IgD-negative memory B cell (primary cell): ENCODE data around the gene BOLL. TPM values are rescaled to one million over a fixed set of nuclear protein-coding genes. Genes with fewer than 3 reads are reported as not detected.
"Not testable (repeated sequence)": the region's sequence is repeated elsewhere in the genome, so short reads cannot be mapped to it uniquely, and the experiment has no call there.

Experiments used
- H3K27ac Mint-ChIP-seq, 3 donors: one replicate each; pipeline ENCODE4 v1.8.0; 2020 to 2022; ENCODE audit warnings: mild to moderate bottlenecking in 3 of 3, mixed read lengths in 3 of 3, moderate library complexity in 1 of 3
- H3K27me3 Mint-ChIP-seq: one replicate; pipeline ENCODE4 v1.8.0; 2021; ENCODE audit warnings: mixed read lengths
- H3K36me3 Mint-ChIP-seq: one replicate; pipeline ENCODE4 v1.8.0; 2020; ENCODE audit warnings: mild to moderate bottlenecking, mixed read lengths
- H3K4me1 Mint-ChIP-seq, 3 donors: one replicate each; pipeline ENCODE4 v1.8.0; 2020 to 2022; ENCODE audit warnings: mixed read lengths in 3 of 3, mild to moderate bottlenecking in 1 of 3
- H3K4me3 Mint-ChIP-seq, 4 donors: one replicate each; pipeline ENCODE4 v1.8.0; 2020 to 2022; ENCODE audit warnings: mild to moderate bottlenecking in 4 of 4, mixed read lengths in 4 of 4, moderate library complexity in 3 of 4
- H3K9me3 Mint-ChIP-seq, 3 donors: one replicate each; pipeline ENCODE4 v1.8.0; 2020 to 2021; ENCODE audit warnings: mixed read lengths in 3 of 3, mild to moderate bottlenecking in 1 of 3
- polyA plus RNA-seq: library from polyadenylated mRNA; unstranded; fragments of 300-500 nt; fragmentation: Illumina TruSeq; gene quantifications from one replicate; pipeline ENCODE4 v1.2.3, GENCODE V29; 2021

BOLL gene
- polyA plus RNA-seq, 1 donor from 2014 or later: not detected

GRCh38 chr2:197759625-197760292 lies 25.4 kb downstream of the BOLL start:
- H3K27ac Mint-ChIP-seq: no peak overlapping the region
- peaks cover 3% of the 10 kb centered on the region for H3K27me3 Mint-ChIP-seq
- H3K4me1 Mint-ChIP-seq: no peaks in the 10 kb centered on the region
- H3K9me3 Mint-ChIP-seq: peaks cover 7 to 16% (median 11%) of the 10 kb centered on the region in 3 donors
- H3K4me3 Mint-ChIP-seq: no peak overlapping the region
- peaks cover 1% of the 10 kb centered on the region for H3K36me3 Mint-ChIP-seq

DNA sequence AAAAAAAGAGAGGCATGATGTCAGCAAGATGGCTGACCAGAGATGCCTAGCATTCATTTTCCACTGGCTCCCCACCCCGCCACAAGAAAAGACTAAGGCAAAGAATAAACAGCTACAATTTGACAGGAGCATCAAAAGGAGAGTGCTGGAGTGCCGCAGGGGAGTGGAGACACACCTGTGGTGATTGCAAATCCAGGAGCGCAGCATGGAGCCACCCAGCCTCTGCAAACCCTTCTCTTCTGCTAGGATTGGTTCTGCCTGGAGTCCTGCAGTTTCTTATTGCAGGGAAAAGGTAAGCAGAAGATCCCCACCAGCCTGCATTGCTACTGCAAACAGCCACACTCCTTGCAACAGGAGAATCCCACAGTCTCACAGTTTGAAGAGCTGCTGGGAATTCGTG lies 26.1 kb downstream of the BOLL start:
- Mint-ChIP-seq H3K9me3 (peaks cover 9 to 16% (median 11%) of the 10 kb centered on the region in 3 donors), H3K4me3 (no peak overlapping the region), H3K4me1 (no peaks in the 10 kb centered on the region), H3K36me3 (peaks cover 1% of the 10 kb centered on the region), H3K27ac (no peak overlapping the region), H3K27me3 (peaks cover 5% of the 10 kb centered on the region)

DNA sequence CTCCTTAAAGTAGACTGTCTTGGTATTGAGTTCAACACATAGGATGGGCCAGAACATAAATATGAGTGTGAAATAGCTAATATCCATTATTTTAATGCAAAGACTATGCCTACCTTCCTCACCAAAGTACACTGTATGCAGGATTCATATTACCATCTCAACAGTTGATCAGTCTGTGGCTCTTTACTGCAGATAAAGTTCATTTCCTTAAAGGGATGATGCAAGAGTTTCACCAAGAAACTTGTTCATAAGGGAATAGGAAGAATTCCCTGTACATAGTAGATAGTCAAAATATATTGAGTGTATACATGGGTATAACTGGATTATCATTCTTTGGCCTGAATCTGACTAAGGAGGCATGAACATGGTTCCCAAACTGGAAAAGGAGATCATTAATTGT lies 44.9 kb downstream of the BOLL start:
- Mint-ChIP-seq H3K27me3 (peaks cover 4% of the 10 kb centered on the region), H3K27ac (peak overlapping the region in 1 of 3 donors; percentile 25), H3K9me3 (peaks cover 0 to 1% (median 0%) of the 10 kb centered on the region in 3 donors)

DNA sequence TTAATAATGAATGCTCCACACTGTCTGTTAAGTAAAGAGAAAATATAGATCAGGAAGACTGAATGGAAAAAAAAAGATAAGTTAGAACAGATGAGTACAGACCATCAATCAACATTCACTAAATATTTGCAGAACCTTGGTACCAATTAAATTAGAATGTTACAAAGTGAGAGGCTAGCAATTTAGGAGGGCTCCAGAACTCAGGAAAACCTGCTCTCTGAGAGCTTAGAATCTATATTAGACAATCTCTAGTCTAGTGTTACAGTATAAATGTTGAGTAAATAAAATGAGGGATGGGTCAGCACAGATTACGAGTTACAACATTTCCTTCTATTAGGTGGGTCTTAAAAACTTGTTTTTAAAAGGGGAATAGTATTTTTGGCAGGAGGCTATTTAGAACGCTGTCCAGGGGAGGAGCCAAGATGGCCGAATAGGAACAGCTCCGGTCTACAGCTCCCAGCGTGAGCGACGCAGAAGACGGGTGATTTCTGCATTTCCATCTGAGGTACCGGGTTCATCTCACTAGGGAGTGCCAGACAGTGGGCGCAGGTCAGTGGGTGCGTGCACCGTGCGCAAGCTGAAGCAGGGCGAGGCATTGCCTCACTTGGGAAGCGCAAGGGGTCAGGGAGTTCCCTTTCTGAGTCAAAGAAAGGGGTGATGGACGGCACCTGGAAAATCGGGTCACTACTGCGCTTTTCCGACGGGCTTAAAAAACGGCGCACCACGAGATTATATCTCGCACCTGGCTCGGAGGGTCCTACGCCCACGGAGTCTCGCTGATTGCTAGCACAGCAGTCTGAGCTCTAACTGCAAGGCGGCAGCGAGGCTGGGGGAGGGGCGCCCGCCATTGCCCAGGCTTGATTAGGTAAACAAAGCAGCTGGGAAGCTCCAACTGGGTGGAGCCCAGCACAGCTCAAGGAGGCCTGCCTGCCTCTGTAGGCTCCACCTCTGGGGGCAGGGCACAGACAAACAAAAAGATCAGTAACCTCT lies 56.3 kb downstream of the BOLL start:
- not testable (repeated sequence) for H3K9me3 Mint-ChIP-seq, H3K27ac Mint-ChIP-seq, H3K36me3 Mint-ChIP-seq, H3K4me1 Mint-ChIP-seq, H3K27me3 Mint-ChIP-seq, H3K4me3 Mint-ChIP-seq

More for the DNA sequence above, 44.9 kb downstream of the BOLL start:
- no peaks in the 10 kb centered on the region for H3K4me1 Mint-ChIP-seq
- H3K36me3 Mint-ChIP-seq: no peaks in the 10 kb centered on the region
- H3K4me3 Mint-ChIP-seq: no peak overlapping the region

DNA sequence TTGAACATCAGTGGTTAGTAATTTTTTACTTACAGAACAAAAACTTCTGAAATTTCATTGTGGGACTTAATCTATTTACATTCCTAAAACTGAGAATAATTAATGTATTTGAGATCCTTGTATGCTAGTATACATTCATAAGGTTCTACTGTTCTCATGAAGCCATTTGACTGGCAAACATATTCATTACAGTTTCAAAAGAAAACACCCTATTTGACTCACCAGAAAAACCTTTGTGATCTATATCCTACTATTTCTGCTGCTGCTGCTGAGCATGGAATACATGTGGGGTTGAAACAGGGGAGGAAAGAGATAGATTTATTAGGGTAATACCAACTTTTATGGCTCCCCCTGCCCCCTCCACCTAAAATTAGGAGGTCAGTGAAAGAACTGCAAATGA lies 58.1 kb downstream of the BOLL start:
- Mint-ChIP-seq H3K9me3 (peaks cover 0 to 7% (median 6%) of the 10 kb centered on the region in 3 donors), H3K27ac (no peak overlapping the region), H3K27me3 (no peaks in the 10 kb centered on the region), H3K36me3 (peaks cover 2% of the 10 kb centered on the region), H3K4me1 (peaks cover 0 to 1% (median 0%) of the 10 kb centered on the region in 3 donors), H3K4me3 (no peak overlapping the region)

- H3K9me3 Mint-ChIP-seq: no peaks in the 10 kb centered on the region
- no peak overlapping the region for H3K4me3 Mint-ChIP-seq
- H3K27me3 Mint-ChIP-seq: no peaks in the 10 kb centered on the region
- peaks cover 0 to 3% (median 3%) of the 10 kb centered on the region in 3 donors for H3K4me1 Mint-ChIP-seq
- no peak overlapping the region for H3K27ac Mint-ChIP-seq
- H3K36me3 Mint-ChIP-seq: peaks cover 10% of the 10 kb centered on the region
Measured at GRCh38 chr2:197717863-197718262, 67.3 kb downstream of the BOLL start.

GRCh38 chr2:197713271-197713670 lies 71.8 kb downstream of the BOLL start:
- Mint-ChIP-seq H3K27ac (no peak overlapping the region), H3K4me3 (no peak overlapping the region), H3K4me1 (peaks cover 9 to 25% (median 25%) of the 10 kb centered on the region in 3 donors), H3K9me3 (no peaks in the 10 kb centered on the region), H3K27me3 (no peaks in the 10 kb centered on the region), H3K36me3 (peaks cover 8% of the 10 kb centered on the region)

- Mint-ChIP-seq H3K36me3 (peaks cover 8% of the 10 kb centered on the region), H3K4me3 (peak overlapping the region in 1 of 4 donors; percentile 70), H3K27me3 (no peaks in the 10 kb centered on the region), H3K27ac (no peak overlapping the region), H3K4me1 (peaks cover 17 to 35% (median 35%) of the 10 kb centered on the region in 3 donors), H3K9me3 (no peaks in the 10 kb centered on the region)
Measured at GRCh38 chr2:197711578-197711977, 73.5 kb downstream of the BOLL start.

DNA sequence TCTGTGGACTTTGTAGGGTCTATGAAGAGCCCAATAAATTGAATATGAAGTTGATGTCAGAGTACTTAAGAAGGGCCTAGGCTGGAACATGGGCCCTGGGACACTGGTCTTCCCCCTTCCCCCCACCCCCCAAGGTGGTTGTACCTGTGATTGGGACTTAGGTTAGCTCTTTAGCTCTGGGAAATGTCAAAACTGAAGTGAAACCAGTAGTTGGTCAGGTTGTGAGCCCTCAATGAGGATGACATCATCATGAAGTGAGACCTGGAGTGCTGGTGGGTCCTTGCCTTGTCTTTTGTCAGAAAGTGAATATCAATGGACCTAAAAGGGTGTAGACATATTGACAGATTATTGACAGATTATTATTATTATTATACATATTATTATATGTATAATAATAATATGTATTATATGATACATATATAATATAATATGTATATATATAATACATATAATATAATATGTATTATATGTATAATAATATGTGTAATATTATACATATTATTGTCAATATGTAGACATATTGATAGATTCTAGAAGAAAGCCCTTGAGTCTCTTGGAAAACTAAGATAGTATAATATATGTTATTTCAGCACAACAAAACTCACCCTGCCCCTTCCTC lies 74.6 kb downstream of the BOLL start:
- no peak overlapping the region for H3K4me3 Mint-ChIP-seq
- peak overlapping the region in 1 of 3 donors; percentile 52 for H3K27ac Mint-ChIP-seq
- no peaks in the 10 kb centered on the region for H3K27me3 Mint-ChIP-seq
- H3K36me3 Mint-ChIP-seq: peaks cover 7% of the 10 kb centered on the region
- peaks cover 17 to 41% (median 35%) of the 10 kb centered on the region in 3 donors for H3K4me1 Mint-ChIP-seq
- H3K9me3 Mint-ChIP-seq: no peaks in the 10 kb centered on the region

- H3K4me1 Mint-ChIP-seq: peaks cover 22 to 44% (median 39%) of the 10 kb centered on the region in 3 donors
- H3K36me3 Mint-ChIP-seq, H3K4me3 Mint-ChIP-seq, H3K9me3 Mint-ChIP-seq, H3K27me3 Mint-ChIP-seq: not testable (repeated sequence)
- peak overlapping the region in 2 of 3 donors; percentile 46 to 88 for H3K27ac Mint-ChIP-seq
Measured at GRCh38 chr2:197709140-197709539, 76.0 kb downstream of the BOLL start.

GRCh38 chr2:197708331-197708730 lies 76.8 kb downstream of the BOLL start:
- H3K9me3 Mint-ChIP-seq: no peaks in the 10 kb centered on the region
- H3K27me3 Mint-ChIP-seq: no peaks in the 10 kb centered on the region
- H3K27ac Mint-ChIP-seq: no peak overlapping the region
- peaks cover 22 to 43% (median 38%) of the 10 kb centered on the region in 3 donors for H3K4me1 Mint-ChIP-seq
- H3K4me3 Mint-ChIP-seq: peak overlapping the region in 1 of 4 donors; percentile 18
- peaks cover 2% of the 10 kb centered on the region for H3K36me3 Mint-ChIP-seq

- Mint-ChIP-seq H3K9me3 (peaks cover 0 to 2% (median 1%) of the 10 kb centered on the region in 3 donors), H3K36me3 (no peaks in the 10 kb centered on the region), H3K27me3 (no peaks in the 10 kb centered on the region), H3K4me1 (peaks cover 22 to 41% (median 36%) of the 10 kb centered on the region in 3 donors), H3K27ac (peak overlapping the region in 1 of 3 donors; percentile 80), H3K4me3 (peak overlapping the region; percentile 88 to 98 (median 92))
Measured at GRCh38 chr2:197707316-197708213, 77.6 kb downstream of the BOLL start.

DNA sequence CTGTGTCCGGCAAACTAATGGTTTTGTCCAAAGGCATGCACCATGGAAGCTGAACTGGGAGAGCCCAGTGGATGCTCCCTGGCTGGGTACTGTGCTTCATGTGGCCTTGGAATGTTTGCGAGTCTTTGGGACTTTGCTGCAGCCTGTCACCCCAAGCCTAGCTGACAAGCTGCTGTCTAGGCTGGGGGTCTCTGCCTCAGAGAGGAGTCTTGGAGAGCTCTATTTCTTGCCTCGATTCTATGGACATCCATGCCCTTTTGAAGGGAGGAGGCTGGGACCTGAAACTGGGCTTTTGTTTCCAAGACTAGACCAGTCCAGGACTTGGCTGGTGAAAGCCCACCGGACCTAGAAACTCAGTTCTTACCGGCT lies 78.3 kb downstream of the BOLL start:
- Mint-ChIP-seq H3K4me1 (peaks cover 22 to 41% (median 36%) of the 10 kb centered on the region in 3 donors), H3K9me3 (peaks cover 0 to 3% (median 1%) of the 10 kb centered on the region in 3 donors), H3K4me3 (peak overlapping the region; percentile 88 to 98 (median 92)), H3K27ac (peak overlapping the region in 2 of 3 donors; percentile 81 to 85), H3K27me3 (no peaks in the 10 kb centered on the region), H3K36me3 (no peaks in the 10 kb centered on the region)
